ENCODE results near the gene DTD1. TPM values are rescaled to one million over a fixed set of nuclear protein-coding genes. Genes with fewer than 3 reads are reported as not detected.

DTD1 gene
- 64.6 and 73.3 TPM in 2 replicates for total RNA-seq (2014; rRNA removed; shearing (Covaris generic))
- polyA plus RNA-seq (2016; fragmentation: Nextera tagmentation; extraction: Ambion mirVana): 77.7 and 79.8 TPM in 2 replicates

- H3K4me3 ChIP-seq: peak within 1 kb of the TSS; percentile 84
- no peak for TF ChIP-seq EZH2phosphoT487 (IDR thresholded peaks at IDR 0.05; ENCODE audit: insufficient read depth, low read depth)
- TF ChIP-seq EZH2 (IDR thresholded peaks at IDR 0.05; ENCODE audit: insufficient read depth, poor library complexity, severe bottlenecking): no peak
- no peaks in the 10 kb centered on the region for H3K36me3 ChIP-seq (ENCODE audit: low read depth)
- H3K4me2 ChIP-seq (ENCODE audit: unreplicated experiment): peak within 1 kb of the TSS; percentile 91
- in situ Hi-C loops (cut with MboI): no loop called here
- H4K20me1 ChIP-seq (ENCODE audit: insufficient read depth): no peaks in the 10 kb centered on the region
- H3K27ac ChIP-seq: peak within 1 kb of the TSS; percentile 66
- H3K9ac ChIP-seq: peak within 1 kb of the TSS; percentile 90
- H3K79me2 ChIP-seq (ENCODE audit: insufficient read depth): peaks cover 42% of the 10 kb centered on the region
- no peaks in the 10 kb centered on the region for H3K4me1 ChIP-seq (ENCODE audit: insufficient read depth)
- H2AFZ ChIP-seq: peak within 1 kb of the TSS; percentile 78
- WGBS, 2 experiments (ENCODE audit: low coverage in 1 of 2, low lambda C conversion rate in 2 of 2, missing lambda C conversion rate in 2 of 2): 1 to 3% methylated on average over 39 to 49 of the region's 88 CpGs
- no peaks in the 10 kb centered on the region for H3K27me3 ChIP-seq (replicated peaks; ENCODE audit: insufficient read depth)
- H3K9me2 ChIP-seq (ENCODE audit: insufficient read depth): no peaks in the 10 kb centered on the region
- peak; percentile 93 for DNase-seq
- H3F3A ChIP-seq (ENCODE audit: insufficient read depth): no peaks in the 10 kb centered on the region
- no peaks in the 10 kb centered on the region for H3K9me3 ChIP-seq (ENCODE audit: low read depth)
Observed at GRCh38 chr20:18587665-18588573, at the start of gene DTD1. Gene DTD1 (plus strand): TSS chr20:18588054. CDS start chr20:18588073, 19 bp downstream.

GRCh38 chr20:18541741-18542140 is 46.1 kb upstream of the DTD1 start:
- Histone ChIP-seq H4K20me1 (ENCODE audit: insufficient read depth) (no peaks in the 10 kb centered on the region), H3K79me2 (ENCODE audit: insufficient read depth) (no peaks in the 10 kb centered on the region), H3K4me3 (no peak overlapping the region), H3K36me3 (ENCODE audit: low read depth) (peaks cover 7% of the 10 kb centered on the region), H3K4me2 (ENCODE audit: unreplicated experiment) (no peak overlapping the region), H3K27me3 (replicated peaks; ENCODE audit: insufficient read depth) (no peaks in the 10 kb centered on the region), H3K27ac (no peak overlapping the region), H3K4me1 (ENCODE audit: insufficient read depth) (peaks cover 20% of the 10 kb centered on the region), H2AFZ (no peak overlapping the region), H3K9me3 (ENCODE audit: low read depth) (no peaks in the 10 kb centered on the region), H3F3A (ENCODE audit: insufficient read depth) (peaks cover 34% of the 10 kb centered on the region), H3K9me2 (ENCODE audit: insufficient read depth) (no peaks in the 10 kb centered on the region), H3K9ac (no peak overlapping the region)
- 38 to 49% methylated on average over 5 of the region's 5 CpGs for WGBS, 2 experiments (ENCODE audit: low coverage in 1 of 2, low lambda C conversion rate in 2 of 2, missing lambda C conversion rate in 2 of 2)
- peak; percentile 39 for DNase-seq
- no peak for TF ChIP-seq EZH2 (IDR thresholded peaks at IDR 0.05; ENCODE audit: insufficient read depth, poor library complexity, severe bottlenecking)
- no peak for TF ChIP-seq EZH2phosphoT487 (IDR thresholded peaks at IDR 0.05; ENCODE audit: insufficient read depth, low read depth)
- in situ Hi-C loops (cut with MboI): no loop called here

GRCh38 chr20:18543216-18543615 is 44.6 kb upstream of the DTD1 start:
- H3K4me2 ChIP-seq (ENCODE audit: unreplicated experiment): no peak overlapping the region
- H3K9ac ChIP-seq: no peak overlapping the region
- no peaks in the 10 kb centered on the region for H3K79me2 ChIP-seq (ENCODE audit: insufficient read depth)
- no peak for TF ChIP-seq EZH2phosphoT487 (IDR thresholded peaks at IDR 0.05; ENCODE audit: insufficient read depth, low read depth)
- no peak for TF ChIP-seq EZH2 (IDR thresholded peaks at IDR 0.05; ENCODE audit: insufficient read depth, poor library complexity, severe bottlenecking)
- H3K27me3 ChIP-seq (replicated peaks; ENCODE audit: insufficient read depth): no peaks in the 10 kb centered on the region
- in situ Hi-C loops (cut with MboI): no loop called here
- H2AFZ ChIP-seq: no peak overlapping the region
- H4K20me1 ChIP-seq (ENCODE audit: insufficient read depth): no peaks in the 10 kb centered on the region
- peaks cover 20% of the 10 kb centered on the region for H3K4me1 ChIP-seq (ENCODE audit: insufficient read depth)
- peak; percentile 52 for DNase-seq
- no peaks in the 10 kb centered on the region for H3K9me2 ChIP-seq (ENCODE audit: insufficient read depth)
- peaks cover 5% of the 10 kb centered on the region for H3K36me3 ChIP-seq (ENCODE audit: low read depth)
- no peak overlapping the region for H3K27ac ChIP-seq
- 47 to 60% methylated on average over 4 of the region's 4 CpGs for WGBS, 2 experiments (ENCODE audit: low coverage in 1 of 2, low lambda C conversion rate in 2 of 2, missing lambda C conversion rate in 2 of 2)
- peaks cover 34% of the 10 kb centered on the region for H3F3A ChIP-seq (ENCODE audit: insufficient read depth)
- H3K9me3 ChIP-seq (ENCODE audit: low read depth): no peaks in the 10 kb centered on the region
- no peak overlapping the region for H3K4me3 ChIP-seq

GRCh38 chr20:18543932-18544331 is 43.9 kb upstream of the DTD1 start:
- H3K4me2 ChIP-seq (ENCODE audit: unreplicated experiment): no peak overlapping the region
- H3K27ac ChIP-seq: no peak overlapping the region
- no peak for DNase-seq
- WGBS, 2 experiments (ENCODE audit: low coverage in 1 of 2, low lambda C conversion rate in 2 of 2, missing lambda C conversion rate in 2 of 2): 95 to 98% methylated on average over 7 of the region's 7 CpGs
- no peaks in the 10 kb centered on the region for H4K20me1 ChIP-seq (ENCODE audit: insufficient read depth)
- no peak overlapping the region for H2AFZ ChIP-seq
- no peaks in the 10 kb centered on the region for H3K9me3 ChIP-seq (ENCODE audit: low read depth)
- no peak overlapping the region for H3K4me3 ChIP-seq
- no peaks in the 10 kb centered on the region for H3K9me2 ChIP-seq (ENCODE audit: insufficient read depth)
- no peaks in the 10 kb centered on the region for H3K79me2 ChIP-seq (ENCODE audit: insufficient read depth)
- no peak for TF ChIP-seq EZH2 (IDR thresholded peaks at IDR 0.05; ENCODE audit: insufficient read depth, poor library complexity, severe bottlenecking)
- no peak for TF ChIP-seq EZH2phosphoT487 (IDR thresholded peaks at IDR 0.05; ENCODE audit: insufficient read depth, low read depth)
- peaks cover 10% of the 10 kb centered on the region for H3K36me3 ChIP-seq (ENCODE audit: low read depth)
- peaks cover 20% of the 10 kb centered on the region for H3K4me1 ChIP-seq (ENCODE audit: insufficient read depth)
- in situ Hi-C loops (cut with MboI): no loop called here
- H3K9ac ChIP-seq: no peak overlapping the region
- peaks cover 34% of the 10 kb centered on the region for H3F3A ChIP-seq (ENCODE audit: insufficient read depth)
- no peaks in the 10 kb centered on the region for H3K27me3 ChIP-seq (replicated peaks; ENCODE audit: insufficient read depth)
